SK-N-SH (cell line): ENCODE measurements around the gene OBSCN. TPM values are rescaled to one million over a fixed set of nuclear protein-coding genes. Genes with fewer than 3 reads are reported as not detected.

ENCODE experiments used
- CTCF ChIA-PET: fragments of 300-600, 350-600 bp; formaldehyde crosslinking; extraction: SDS; loops from one replicate; lab custom pipeline; 2021; lab: Yijun Ruan, JAX
- POLR2A ChIA-PET: fragments of 350-600 bp; sonication (Branson Sonifier 250); formaldehyde crosslinking; extraction: SDS; loops from one replicate; lab custom pipeline; 2020; ENCODE audit warnings: antibody characterized with exemption, inconsistent platforms; lab: Yijun Ruan, JAX
- DNase-seq: peaks from one replicate; pipeline ENCODE4 v3.0.0; 2012
- H2AFZ ChIP-seq: fragments of 200-600 bp; sonication (generic); 2 replicates; pipeline ENCODE4 v1.8.1; 2016; ENCODE audit warnings: antibody characterized with exemption, mild to moderate bottlenecking, low read depth
- H3F3A ChIP-seq: fragments of 200-600 bp; sonication (generic); replicated peaks from 2 replicates; pipeline ENCODE3; 2016; ENCODE audit warnings: antibody characterized with exemption, mild to moderate bottlenecking; ENCODE audit not compliant: insufficient read depth
- H3K27ac ChIP-seq, 2 experiments: fragments of 200-500 bp in 1 of 2; fragments of 200-600 bp in 1 of 2; sonication (Bioruptor generic) in 1 of 2; sonication (generic), shearing (Covaris generic) in 1 of 2; 2 replicates each; pipeline versions ENCODE4 v1.5.1 to v1.6.1; 2014 to 2016; ENCODE audit warnings: low read depth in 2 of 2, inconsistent platforms in 1 of 2, low read length in 1 of 2, mild to moderate bottlenecking in 1 of 2, mixed read lengths in 1 of 2
- H3K27me3 ChIP-seq: fragments of 200-600 bp; sonication (generic), shearing (Covaris generic); 2 replicates; pipeline ENCODE4 v1.6.1; 2016; ENCODE audit warnings: mixed run types; ENCODE audit not compliant: insufficient read depth
- H3K36me3 ChIP-seq, 2 experiments: fragments of 200-500 bp in 1 of 2; fragments of 200-600 bp in 1 of 2; sonication (Bioruptor generic) in 1 of 2; sonication (generic) in 1 of 2; replicated peaks in 1 of 2; 2 replicates each; pipeline versions ENCODE3 to v1.5.1; 2014 to 2016; ENCODE audit warnings: low read length in 1 of 2, mild to moderate bottlenecking in 1 of 2; ENCODE audit not compliant: insufficient read depth in 2 of 2, control insufficient read depth in 1 of 2
- H3K4me1 ChIP-seq, 2 experiments: fragments of 200-500 bp in 1 of 2; fragments of 200-600 bp in 1 of 2; sonication (Bioruptor generic) in 1 of 2; sonication (generic), shearing (Covaris generic) in 1 of 2; 2 replicates each; pipeline versions ENCODE4 v1.5.1 to v1.6.1; 2014 to 2016; ENCODE audit warnings: low read depth in 1 of 2, low read length in 1 of 2, mixed run types in 1 of 2; ENCODE audit not compliant: insufficient read depth in 2 of 2, control insufficient read depth in 1 of 2
- H3K4me2 ChIP-seq: fragments of 200-600 bp; sonication (generic), shearing (Covaris generic); 2 replicates; pipeline ENCODE4 v1.6.1; 2017; ENCODE audit warnings: mixed run types
- H3K4me3 ChIP-seq, 2 experiments: fragments of 200-500 bp in 1 of 2; fragments of 200-600 bp in 1 of 2; sonication (Bioruptor generic) in 1 of 2; sonication (generic), shearing (Covaris generic) in 1 of 2; 2 replicates each; pipeline versions ENCODE4 v1.5.1 to v1.8.1; 2014 to 2016; ENCODE audit warnings: low read depth in 2 of 2, inconsistent platforms in 1 of 2, low read length in 1 of 2, mild to moderate bottlenecking in 1 of 2, mixed read lengths in 1 of 2, moderate library complexity in 1 of 2
- H3K79me2 ChIP-seq: fragments of 200-600 bp; sonication (generic); 2 replicates; pipeline ENCODE4 v1.8.1; 2017; ENCODE audit warnings: mild to moderate bottlenecking; ENCODE audit not compliant: insufficient read depth
- H3K9ac ChIP-seq: fragments of 200-600 bp; sonication (generic); 2 replicates; pipeline ENCODE4 v1.6.1; 2017; ENCODE audit warnings: mixed run types
- H3K9me2 ChIP-seq: fragments of 200-600 bp; sonication (generic); 2 replicates; pipeline ENCODE4 v1.6.1; 2017; ENCODE audit warnings: mixed run types
- H3K9me3 ChIP-seq: fragments of 200-600 bp; sonication (generic); 2 replicates; pipeline ENCODE4 v1.6.1; 2017; ENCODE audit warnings: mixed run types, mild to moderate bottlenecking, moderate library complexity
- H4K20me1 ChIP-seq: fragments of 200-600 bp; sonication (generic); 2 replicates; pipeline ENCODE4 v1.6.1; 2017; ENCODE audit warnings: mild to moderate bottlenecking, mixed run types; ENCODE audit not compliant: insufficient read depth
- CHD2 ChIP-seq: fragments of 150-350 bp; IDR thresholded peaks from 2 replicates; pipeline ENCODE4 v1.6.1; 2018; ENCODE audit warnings: low read length; ENCODE audit not compliant: partially characterized antibody
- CTCF ChIP-seq: fragments of 200-600 bp; sonication (generic); IDR thresholded peaks from 2 replicates; pipeline ENCODE4 v1.6.1; 2017; ENCODE audit warnings: antibody characterized with exemption, mild to moderate bottlenecking, moderate library complexity
- GABPA ChIP-seq: IDR thresholded peaks from 2 replicates; pipeline ENCODE4 v1.4.0; 2012; ENCODE audit warnings: low read depth, mild to moderate bottlenecking
- GATA2 ChIP-seq: sonication (generic); formaldehyde crosslinking; IDR thresholded peaks from 2 replicates; pipeline ENCODE4 v1.5.0; 2020; ENCODE audit warnings: mild to moderate bottlenecking, missing genetic modification reagents
- IRF3 ChIP-seq: fragments of 150-350 bp; IDR thresholded peaks from 2 replicates; pipeline ENCODE4 v1.6.1; 2016; ENCODE audit warnings: mild to moderate bottlenecking, low read depth, low read length
- NFIC ChIP-seq: IDR thresholded peaks from 2 replicates; pipeline ENCODE4 v1.4.0; 2012; ENCODE audit warnings: borderline replicate concordance
- RXRA ChIP-seq: IDR thresholded peaks from 2 replicates; pipeline ENCODE4 v1.4.0; 2012; ENCODE audit warnings: low read depth, mild to moderate bottlenecking, borderline replicate concordance
- USF1 ChIP-seq: IDR thresholded peaks from 2 replicates; pipeline ENCODE4 v1.4.0; 2012; ENCODE audit warnings: low read depth, borderline replicate concordance
- USF2 ChIP-seq: fragments of 150-350 bp; IDR thresholded peaks from 2 replicates; pipeline ENCODE4 v1.6.1; 2017; ENCODE audit warnings: antibody characterized with exemption, low read length, low read depth, borderline replicate concordance
- WGBS: methylation state at CpG from one replicate; pipeline ENCODE4 v1.1.6; 2017; ENCODE audit warnings: low lambda C conversion rate; 5-methylcytosine and 5-hydroxymethylcytosine counted together
- polyA plus RNA-seq, 3 experiments: library from polyadenylated mRNA; depleted of rRNA; stranded (reverse); fragments of >200 nt; gene quantifications; 2 replicates each; pipeline ENCODE4 v1.2.3, GENCODE V29; 2012

OBSCN gene
- polyA plus RNA-seq, 1 of the 3 experiments (the other 2 are of a cell fraction), result 4.0 TPM

- no peak for TF ChIP-seq CTCF
- TF ChIP-seq IRF3, result no peak
- TF ChIP-seq GABPA, result no peak
- TF ChIP-seq CHD2, result no peak
- no peak for TF ChIP-seq USF2
- TF ChIP-seq RXRA, result no peak
These were observed 1.1 kb downstream of the OBSCN start (continued) for GRCh38 chr1:228208831-228209551.

GRCh38 chr1:228209657-228210056 lies 1.8 kb downstream of the OBSCN start:
- H3K36me3 ChIP-seq, result no peaks in the 10 kb centered on the region
- no peak overlapping the region for H3K9ac ChIP-seq
- no peak overlapping the region for H3K27ac ChIP-seq
- no peaks in the 10 kb centered on the region for H4K20me1 ChIP-seq
- CTCF ChIA-PET, result interaction anchor here (1.4 kb wide), 1 partner anchor 79 kb away, joined by 8 read pairs; no protein-coding TSS in a partner anchor
- no peaks in the 10 kb centered on the region for H3F3A ChIP-seq
- POLR2A ChIA-PET, result no interaction called here
- H3K9me2 ChIP-seq, result no peaks in the 10 kb centered on the region
- H3K27me3 ChIP-seq, result no peaks in the 10 kb centered on the region
- H2AFZ ChIP-seq, result no peak overlapping the region
- DNase-seq, result no peak
- no peak overlapping the region for H3K4me2 ChIP-seq
- no peak overlapping the region for H3K4me3 ChIP-seq
- peaks cover 0 to 26% of the 10 kb centered on the region in 2 experiments; a peak in 1 of 4 replicates for H3K4me1 ChIP-seq
- TF ChIP-seq GATA2 (CRISPR knock-in tag) (no peak), USF1 (no peak), NFIC (no peak)
- TF ChIP-seq, all 33 proteins: peak for 0
- no peaks in the 10 kb centered on the region for H3K9me3 ChIP-seq
- WGBS, result no CpG with 5 or more reads among the region's 3 CpGs
- no peaks in the 10 kb centered on the region for H3K79me2 ChIP-seq
